ENCODE results near the gene AUH. TPM values are rescaled to one million over a fixed set of nuclear protein-coding genes. Genes with fewer than 3 reads are reported as not detected.

Gene AUH
- total RNA-seq, 1 donor from 2014 or later = 30.6 TPM

GRCh38 chr9:91193087-91193657, 168.5 kb downstream of the AUH start:
- intact Hi-C loops (cut with micrococcal nuclease) = loop anchor here (1.0 to 5.0 kb wide), 7 partner anchors 18 to 229 kb away; partner anchors contain the start of gene AUH

- intact Hi-C loops (cut with micrococcal nuclease) = loop anchor here (1.0 to 5.0 kb wide), 7 partner anchors 17 to 230 kb away; partner anchors contain the start of gene AUH
These were observed 169.2 kb downstream of the AUH start for GRCh38 chr9:91192381-91193086.

- intact Hi-C loops (cut with micrococcal nuclease) = loop anchor here (5.0 kb wide), 1 partner anchor 171 kb away; the partner anchor contains the start of gene AUH
These were observed 170.0 kb downstream of the AUH start for GRCh38 chr9:91191411-91192380.

GRCh38 chr9:91190062-91190461, 171.7 kb downstream of the AUH start:
- intact Hi-C loops (cut with micrococcal nuclease) = loop anchor here (5.0 kb wide), 1 partner anchor 172 kb away; the partner anchor contains the start of gene AUH

- intact Hi-C loops (cut with micrococcal nuclease) = loop anchor here (10.0 kb wide), 1 partner anchor 274 kb away; no protein-coding TSS in a partner anchor
These were observed 172.8 kb downstream of the AUH start for GRCh38 chr9:91188719-91189590.

GRCh38 chr9:91187965-91188344, 173.8 kb downstream of the AUH start:
- intact Hi-C loops (cut with micrococcal nuclease) = loop anchor here (10.0 kb wide), 1 partner anchor 273 kb away; no protein-coding TSS in a partner anchor

- intact Hi-C loops (cut with micrococcal nuclease) = loop anchor here (10.0 kb wide), 1 partner anchor 273 kb away; no protein-coding TSS in a partner anchor
These were observed 174.3 kb downstream of the AUH start for GRCh38 chr9:91187311-91187964.

GRCh38 chr9:91186632-91187108, 175.0 kb downstream of the AUH start:
- intact Hi-C loops (cut with micrococcal nuclease) = loop anchor here (10.0 kb wide), 1 partner anchor 272 kb away; no protein-coding TSS in a partner anchor

GRCh38 chr9:91185193-91185886, 176.4 kb downstream of the AUH start:
- intact Hi-C loops (cut with micrococcal nuclease) = loop anchor here (10.0 kb wide), 1 partner anchor 271 kb away; no protein-coding TSS in a partner anchor

GRCh38 chr9:91182429-91183225, 179.1 kb downstream of the AUH start:
- intact Hi-C loops (cut with micrococcal nuclease) = loop anchor here (10.0 kb wide), 1 partner anchor 268 kb away; no protein-coding TSS in a partner anchor

- intact Hi-C loops (cut with micrococcal nuclease) = loop anchor here (10.0 kb wide), 1 partner anchor 267 kb away; no protein-coding TSS in a partner anchor
These were observed 180.2 kb downstream of the AUH start for GRCh38 chr9:91181541-91181940.

GRCh38 chr9:91180930-91181268, 180.8 kb downstream of the AUH start:
- intact Hi-C loops (cut with micrococcal nuclease) = loop anchor here (10.0 kb wide), 1 partner anchor 266 kb away; no protein-coding TSS in a partner anchor

GRCh38 chr9:91180240-91180929, 181.3 kb downstream of the AUH start:
- intact Hi-C loops (cut with micrococcal nuclease) = loop anchor here (10.0 kb wide), 1 partner anchor 266 kb away; no protein-coding TSS in a partner anchor

- intact Hi-C loops (cut with micrococcal nuclease) = loop anchor here (10.0 kb wide), 1 partner anchor 265 kb away; no protein-coding TSS in a partner anchor
These were observed 182.2 kb downstream of the AUH start for GRCh38 chr9:91179237-91180138.

GRCh38 chr9:91178281-91179236, 183.2 kb downstream of the AUH start:
- intact Hi-C loops (cut with micrococcal nuclease) = no loop called here

Data from T-helper 2 cell treated with Interferon-gamma antibody and Interleukin-4, amounts not matched to agents 100 ng/mL and 5 ng/mL, for 36 hours (primary cell).